ENCODE measurements around the gene SPEM1.

The SPEM1 gene

GRCh38 chr17:7445619-7445968 is 25.5 kb downstream of the SPEM1 start:
- in situ Hi-C loops (cut with MboI; ENCODE audit: low sequenced_read_pairs), result no loop called here
- Histone ChIP-seq H3K4me1 (no peaks in the 10 kb centered on the region), H3K4me3 (no peak overlapping the region), H3K36me3 (replicated peaks) (no peaks in the 10 kb centered on the region), H3K9me3 (no peaks in the 10 kb centered on the region), H3K27me3 (ENCODE audit: low read depth) (no peaks in the 10 kb centered on the region)
- no peak for DNase-seq (ENCODE audit: low spot score in 2 of 2)

- in situ Hi-C loops (cut with MboI; ENCODE audit: low sequenced_read_pairs), result no loop called here
- Histone ChIP-seq H3K27me3 (ENCODE audit: low read depth) (no peaks in the 10 kb centered on the region), H3K36me3 (replicated peaks) (no peaks in the 10 kb centered on the region), H3K4me3 (no peak overlapping the region), H3K9me3 (no peaks in the 10 kb centered on the region), H3K4me1 (no peaks in the 10 kb centered on the region)
- no peak for DNase-seq (ENCODE audit: low spot score in 2 of 2)
These were observed 28.3 kb downstream of the SPEM1 start for GRCh38 chr17:7448461-7448860.

DNA sequence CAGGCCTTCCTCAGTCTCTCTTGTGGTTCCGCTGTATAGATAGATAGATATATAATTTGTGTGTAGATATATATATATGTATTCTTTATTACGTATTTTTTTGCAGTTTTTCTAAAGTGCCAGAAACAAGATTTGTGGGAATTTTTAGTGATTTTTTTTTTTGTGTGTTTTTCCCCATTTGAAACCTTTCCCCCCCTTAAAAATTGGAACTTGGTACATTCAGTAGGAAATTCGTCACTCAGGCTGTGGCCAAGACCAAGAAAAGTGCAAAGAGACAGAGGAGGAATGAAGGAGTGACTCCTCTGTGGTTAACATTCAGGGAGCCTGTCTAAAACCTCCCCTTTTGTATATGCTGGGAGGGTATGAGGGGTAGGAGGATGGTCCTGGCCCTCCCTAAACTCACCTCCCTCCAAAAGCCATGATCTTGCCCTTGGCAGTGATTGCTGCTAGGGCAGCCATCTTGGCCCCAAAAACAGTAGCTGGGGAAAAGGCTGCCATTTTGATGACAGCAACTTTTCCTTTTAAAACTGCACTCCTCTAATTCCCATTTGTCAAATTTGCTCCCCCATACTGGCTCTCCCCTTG is 39.9 kb downstream of the SPEM1 start:
- no peak for DNase-seq (ENCODE audit: low spot score in 2 of 2)
- Histone ChIP-seq H3K4me3 (no peak overlapping the region), H3K36me3 (replicated peaks) (peaks cover 14% of the 10 kb centered on the region), H3K9me3 (no peaks in the 10 kb centered on the region), H3K27me3 (ENCODE audit: low read depth) (no peaks in the 10 kb centered on the region), H3K4me1 (no peaks in the 10 kb centered on the region)
- in situ Hi-C loops (cut with MboI; ENCODE audit: low sequenced_read_pairs), result no loop called here

GRCh38 chr17:7460850-7461660 is 40.9 kb downstream of the SPEM1 start:
- no peak overlapping the region for H3K4me3 ChIP-seq
- peaks cover 16% of the 10 kb centered on the region for H3K36me3 ChIP-seq (replicated peaks)
- H3K9me3 ChIP-seq, result no peaks in the 10 kb centered on the region
- no peaks in the 10 kb centered on the region for H3K4me1 ChIP-seq
- no peaks in the 10 kb centered on the region for H3K27me3 ChIP-seq (ENCODE audit: low read depth)
- in situ Hi-C loops (cut with MboI; ENCODE audit: low sequenced_read_pairs), result no loop called here
- peak in 1 of 2 experiments; percentile 49 for DNase-seq (ENCODE audit: low spot score in 2 of 2)

GRCh38 chr17:7462474-7463371 is 42.6 kb downstream of the SPEM1 start:
- Histone ChIP-seq H3K36me3 (replicated peaks) (peaks cover 23% of the 10 kb centered on the region), H3K9me3 (no peaks in the 10 kb centered on the region), H3K27me3 (ENCODE audit: low read depth) (no peaks in the 10 kb centered on the region), H3K4me1 (no peaks in the 10 kb centered on the region), H3K4me3 (no peak overlapping the region)
- in situ Hi-C loops (cut with MboI; ENCODE audit: low sequenced_read_pairs), result no loop called here
- DNase-seq (ENCODE audit: low spot score in 2 of 2), result no peak

DNA sequence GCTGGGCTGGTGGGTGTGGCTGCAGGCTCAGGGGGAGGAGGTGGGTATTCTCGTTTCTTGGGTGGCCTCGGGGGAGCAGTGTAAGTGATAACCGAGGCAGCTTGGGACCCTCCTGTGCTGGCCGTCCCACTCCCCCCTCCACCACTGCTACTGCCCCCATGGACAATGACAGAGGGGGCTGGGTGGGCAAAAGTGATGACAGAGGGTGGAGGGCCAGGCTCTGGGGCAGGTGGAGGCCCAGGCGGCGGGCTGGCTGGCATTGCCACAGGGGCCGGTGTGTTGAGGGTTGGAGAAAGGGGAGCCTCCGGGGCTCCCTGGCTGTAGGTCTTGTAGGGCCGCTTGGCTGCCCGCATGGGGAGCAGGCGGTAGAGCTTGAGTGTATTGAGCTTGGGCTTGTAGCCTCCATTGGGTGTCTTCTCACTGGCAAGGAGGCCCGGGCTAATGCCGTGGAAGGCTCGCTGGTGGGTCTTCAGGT is 43.3 kb downstream of the SPEM1 start:
- Histone ChIP-seq H3K4me3 (no peak overlapping the region), H3K36me3 (replicated peaks) (peaks cover 23% of the 10 kb centered on the region), H3K4me1 (no peaks in the 10 kb centered on the region), H3K27me3 (ENCODE audit: low read depth) (no peaks in the 10 kb centered on the region), H3K9me3 (no peaks in the 10 kb centered on the region)
- DNase-seq (ENCODE audit: low spot score in 2 of 2), result no peak
- in situ Hi-C loops (cut with MboI; ENCODE audit: low sequenced_read_pairs), result no loop called here

- DNase-seq (ENCODE audit: low spot score in 2 of 2), result no peak
- Histone ChIP-seq H3K36me3 (replicated peaks) (peaks cover 23% of the 10 kb centered on the region), H3K27me3 (ENCODE audit: low read depth) (no peaks in the 10 kb centered on the region), H3K4me1 (no peaks in the 10 kb centered on the region), H3K4me3 (no peak overlapping the region), H3K9me3 (no peaks in the 10 kb centered on the region)
- in situ Hi-C loops (cut with MboI; ENCODE audit: low sequenced_read_pairs), result no loop called here
These were observed 44.0 kb downstream of the SPEM1 start for GRCh38 chr17:7464081-7464480.

- no peaks in the 10 kb centered on the region for H3K4me1 ChIP-seq
- no peak overlapping the region for H3K4me3 ChIP-seq
- in situ Hi-C loops (cut with MboI; ENCODE audit: low sequenced_read_pairs), result no loop called here
- no peaks in the 10 kb centered on the region for H3K9me3 ChIP-seq
- H3K27me3 ChIP-seq (ENCODE audit: low read depth), result no peaks in the 10 kb centered on the region
- peaks cover 23% of the 10 kb centered on the region for H3K36me3 ChIP-seq (replicated peaks)
- DNase-seq (ENCODE audit: low spot score in 2 of 2), result no peak
These were observed 45.6 kb downstream of the SPEM1 start for GRCh38 chr17:7465597-7466275.

GRCh38 chr17:7466318-7466638 is 46.2 kb downstream of the SPEM1 start:
- Histone ChIP-seq H3K4me3 (no peak overlapping the region), H3K9me3 (no peaks in the 10 kb centered on the region), H3K27me3 (ENCODE audit: low read depth) (no peaks in the 10 kb centered on the region), H3K4me1 (no peaks in the 10 kb centered on the region), H3K36me3 (replicated peaks) (peaks cover 23% of the 10 kb centered on the region)
- in situ Hi-C loops (cut with MboI; ENCODE audit: low sequenced_read_pairs), result no loop called here
- no peak for DNase-seq (ENCODE audit: low spot score in 2 of 2)

GRCh38 chr17:7466639-7467341 is 46.7 kb downstream of the SPEM1 start:
- no peaks in the 10 kb centered on the region for H3K27me3 ChIP-seq (ENCODE audit: low read depth)
- no peaks in the 10 kb centered on the region for H3K9me3 ChIP-seq
- in situ Hi-C loops (cut with MboI; ENCODE audit: low sequenced_read_pairs), result no loop called here
- no peaks in the 10 kb centered on the region for H3K4me1 ChIP-seq
- peaks cover 23% of the 10 kb centered on the region for H3K36me3 ChIP-seq (replicated peaks)
- no peak for DNase-seq (ENCODE audit: low spot score in 2 of 2)
- H3K4me3 ChIP-seq, result no peak overlapping the region

- H3K27me3 ChIP-seq (ENCODE audit: low read depth), result no peaks in the 10 kb centered on the region
- no peaks in the 10 kb centered on the region for H3K9me3 ChIP-seq
- H3K4me1 ChIP-seq, result no peaks in the 10 kb centered on the region
- no peak for DNase-seq (ENCODE audit: low spot score in 2 of 2)
- H3K4me3 ChIP-seq, result no peak overlapping the region
- in situ Hi-C loops (cut with MboI; ENCODE audit: low sequenced_read_pairs), result no loop called here
- H3K36me3 ChIP-seq (replicated peaks), result peaks cover 23% of the 10 kb centered on the region
These were observed 47.4 kb downstream of the SPEM1 start for GRCh38 chr17:7467498-7467897.

GRCh38 chr17:7468290-7468689 is 48.2 kb downstream of the SPEM1 start:
- H3K27me3 ChIP-seq (ENCODE audit: low read depth), result no peaks in the 10 kb centered on the region
- no peaks in the 10 kb centered on the region for H3K4me1 ChIP-seq
- no peaks in the 10 kb centered on the region for H3K9me3 ChIP-seq
- H3K36me3 ChIP-seq (replicated peaks), result peaks cover 16% of the 10 kb centered on the region
- in situ Hi-C loops (cut with MboI; ENCODE audit: low sequenced_read_pairs), result no loop called here
- H3K4me3 ChIP-seq, result no peak overlapping the region
- no peak for DNase-seq (ENCODE audit: low spot score in 2 of 2)

DNA sequence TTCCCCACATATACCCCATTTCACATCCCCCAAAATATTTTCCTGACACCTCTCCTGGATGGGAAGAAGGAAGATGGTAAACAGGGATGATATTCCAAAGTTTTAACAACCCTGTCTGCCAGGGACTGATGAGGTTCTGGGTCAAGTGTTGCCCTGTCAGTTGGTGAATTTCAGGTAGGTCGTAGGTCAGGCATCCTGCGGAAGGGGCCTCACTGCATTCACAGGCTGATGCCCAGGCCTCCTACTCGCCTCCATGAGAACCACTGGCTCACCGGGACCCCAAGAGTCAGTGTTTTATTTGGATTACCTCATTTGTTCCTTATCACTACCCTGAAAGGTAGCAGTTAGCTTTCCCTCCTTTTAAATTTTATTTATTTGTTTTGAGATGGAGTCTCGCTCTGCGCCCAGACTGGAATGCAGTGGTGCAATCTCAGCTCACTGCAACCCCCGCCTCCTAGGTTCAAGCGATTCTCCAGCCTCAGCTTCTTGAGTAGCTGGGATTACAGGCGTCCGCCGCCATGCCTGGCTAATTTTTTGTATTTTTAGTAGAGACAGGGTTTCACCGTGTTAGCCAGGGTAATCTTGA is 48.8 kb downstream of the SPEM1 start:
- in situ Hi-C loops (cut with MboI; ENCODE audit: low sequenced_read_pairs), result no loop called here
- H3K36me3 ChIP-seq (replicated peaks), result peaks cover 10% of the 10 kb centered on the region
- H3K4me3 ChIP-seq, result no peak overlapping the region
- no peaks in the 10 kb centered on the region for H3K27me3 ChIP-seq (ENCODE audit: low read depth)
- no peaks in the 10 kb centered on the region for H3K4me1 ChIP-seq
- H3K9me3 ChIP-seq, result no peaks in the 10 kb centered on the region
- no peak for DNase-seq (ENCODE audit: low spot score in 2 of 2)

Measured in HAP-1 (cell line).